GM12878 (cell line): Measurements from ENCODE around the gene CCDC169. TPM values are rescaled to one million over a fixed set of nuclear protein-coding genes. Genes with fewer than 3 reads are reported as not detected.
A peak's percentile ranks its signal among the peaks of the same experiment; 100 is the strongest.

Source experiments
- ATAC-seq: fragments of 200-7000 bp; cut with Tn5 transposase; 3 replicates; pipeline ENCODE4 v1.9.1; 2020; ENCODE audit warnings: mild to moderate bottlenecking, moderate library complexity
- BruUV-seq: library from RNA; stranded (reverse); fragments of 400-500 nt; replicated peaks from 2 replicates; lab custom pipeline; 2021; lab: Mats Ljungman, UMichigan
- CTCF ChIA-PET: fragments of 300-600 bp; sonication (Branson Sonifier 250); formaldehyde crosslinking; extraction: SDS; loops from one replicate; lab custom pipeline; 2021; ENCODE audit warnings: inconsistent platforms; lab: Yijun Ruan, JAX
- POLR2A ChIA-PET: fragments of 350-600 bp; formaldehyde crosslinking; extraction: SDS; loops from one replicate; lab custom pipeline; 2021; ENCODE audit warnings: inconsistent platforms; lab: Charles Lee
- RAD21 ChIA-PET: fragments of 300-600 bp; sonication (Branson Sonifier 250); formaldehyde crosslinking; loops from one replicate; lab custom pipeline; 2023; ENCODE audit warnings: antibody characterized with exemption; ENCODE audit not compliant: unreplicated experiment; lab: Charles Lee
- SMC1A ChIA-PET: fragments of 300-600 bp; sonication (Branson Sonifier 250); formaldehyde crosslinking; loops from one replicate; lab custom pipeline; 2023; ENCODE audit not compliant: unreplicated experiment, uncharacterized antibody; lab: Charles Lee
- DNase-seq: peaks from one replicate; pipeline ENCODE4 v3.0.0-alpha.2; 2011; ENCODE audit warnings: low read depth, low spot score
- FAIRE-seq: peaks from 3 replicates; lab custom pipeline; 2011; peaks lifted over from hg19 to GRCh38; lab: Jason Lieb, UNC
- H2AFZ ChIP-seq: 2 replicates; pipeline ENCODE4 v1.6.0; 2011; ENCODE audit warnings: low read depth, low read length, control low read depth; ENCODE audit not compliant: control insufficient read depth
- H3K27ac ChIP-seq: 2 replicates; pipeline ENCODE4 v1.5.1; 2011; ENCODE audit warnings: control low read depth; ENCODE audit not compliant: control insufficient read depth, insufficient read depth
- H3K27me3 ChIP-seq, 2 experiments: replicated peaks in 1 of 2; 2 replicates each; pipeline versions ENCODE4 v1.6.0 to v1.6.1; 2011; ENCODE audit warnings: low read length in 1 of 2; ENCODE audit not compliant: control insufficient read depth in 2 of 2, insufficient read depth in 2 of 2
- H3K36me3 ChIP-seq, 2 experiments: 2 replicates each; pipeline ENCODE4 v1.5.1; 2011; ENCODE audit warnings: low read length in 1 of 2; ENCODE audit not compliant: control insufficient read depth in 2 of 2, insufficient read depth in 2 of 2
- H3K4me1 ChIP-seq: 2 replicates; pipeline ENCODE4 v1.6.1; 2011; ENCODE audit warnings: mild to moderate bottlenecking, low read length, moderate library complexity, mixed read lengths; ENCODE audit not compliant: control insufficient read depth, insufficient read depth
- H3K4me2 ChIP-seq: 2 replicates; pipeline ENCODE4 v1.6.0; 2011; ENCODE audit warnings: control low read depth; ENCODE audit not compliant: control insufficient read depth, insufficient read depth
- H3K4me3 ChIP-seq: fragments of 200-600 bp; sonication (generic); 2 replicates; pipeline ENCODE4 v1.5.1; 2016
- H3K79me2 ChIP-seq: 2 replicates; pipeline ENCODE4 v1.6.0; 2011; ENCODE audit warnings: low read length; ENCODE audit not compliant: control insufficient read depth, insufficient read depth
- H3K9ac ChIP-seq: 2 replicates; pipeline ENCODE4 v1.8.0; 2011; ENCODE audit warnings: low read length, control low read depth, mixed read lengths; ENCODE audit not compliant: control insufficient read depth, insufficient read depth
- H3K9me3 ChIP-seq: replicated peaks from 3 replicates; pipeline ENCODE4 v1.5.1; 2011; ENCODE audit warnings: mild to moderate bottlenecking, low read length; ENCODE audit not compliant: control insufficient read depth, insufficient read depth
- H4K20me1 ChIP-seq: 2 replicates; pipeline ENCODE4 v1.6.0; 2011; ENCODE audit not compliant: control insufficient read depth, insufficient read depth
- BMI1 ChIP-seq: fragments of 450-650 bp; IDR thresholded peaks from 2 replicates; pipeline ENCODE4 v1.6.1; 2016; ENCODE audit warnings: mild to moderate bottlenecking, moderate library complexity, borderline replicate concordance
- HDAC2 ChIP-seq: fragments of 200-600 bp; sonication (generic); IDR thresholded peaks from 2 replicates; pipeline ENCODE4 v1.6.1; 2017
- MEF2B ChIP-seq: fragments of 450-650 bp; IDR thresholded peaks from 2 replicates; pipeline ENCODE4 v1.6.1; 2018; ENCODE audit warnings: mild to moderate bottlenecking, moderate library complexity; ENCODE audit not compliant: partially characterized antibody, poor library complexity, severe bottlenecking
- PAX8 ChIP-seq: fragments of 450-650 bp; IDR thresholded peaks from 2 replicates; pipeline ENCODE4 v1.6.1; 2017; ENCODE audit warnings: mild to moderate bottlenecking, moderate library complexity
- RAD21 ChIP-seq: IDR thresholded peaks from 2 replicates; pipeline ENCODE4 v1.6.1; 2011; ENCODE audit warnings: mild to moderate bottlenecking, low read depth, low read length, moderate library complexity; ENCODE audit not compliant: insufficient read depth
- SIX5 ChIP-seq: IDR thresholded peaks from 2 replicates; pipeline ENCODE4 v1.6.1; 2011; ENCODE audit warnings: mild to moderate bottlenecking, low read depth, low read length, moderate library complexity; ENCODE audit not compliant: severe bottlenecking
- SMC3 ChIP-seq: IDR thresholded peaks from 2 replicates; pipeline ENCODE4 v1.6.1; 2011; ENCODE audit warnings: low read length, improper control_type of control experiment, borderline replicate concordance
- SPI1 ChIP-seq: IDR thresholded peaks from 2 replicates; pipeline ENCODE4 v1.6.1; 2011; ENCODE audit warnings: low read depth, mild to moderate bottlenecking, low read length, moderate library complexity, borderline replicate concordance; ENCODE audit not compliant: insufficient read depth
- TCF3 ChIP-seq: IDR thresholded peaks from 2 replicates; pipeline ENCODE4 v1.6.1; 2012; ENCODE audit warnings: low read depth, mild to moderate bottlenecking, low read length, borderline replicate concordance; ENCODE audit not compliant: insufficient read depth
- TCF7 ChIP-seq: IDR thresholded peaks from 2 replicates; pipeline ENCODE4 v1.6.1; 2014; ENCODE audit warnings: antibody characterized with exemption, borderline replicate concordance
- YY1 ChIP-seq: IDR thresholded peaks from 2 replicates; pipeline ENCODE4 v1.6.1; 2011; ENCODE audit warnings: low read depth, mild to moderate bottlenecking, low read length
- ZNF384 ChIP-seq: IDR thresholded peaks from 2 replicates; pipeline ENCODE4 v1.6.1; 2012; ENCODE audit warnings: low read depth, mild to moderate bottlenecking, low read length, improper control_type of control experiment, borderline replicate concordance
- ZSCAN29 ChIP-seq: fragments of 450-650 bp; IDR thresholded peaks from 2 replicates; pipeline ENCODE4 v1.6.1; 2017; ENCODE audit warnings: mild to moderate bottlenecking, moderate library complexity
- WGBS: methylation state at CpG from one replicate; pipeline ENCODE4 v1.1.6; 2016; ENCODE audit warnings: low lambda C conversion rate; ENCODE audit not compliant: insufficient replicate concordance, insufficient coverage; ENCODE audit errors: missing lambda C conversion rate; 5-methylcytosine and 5-hydroxymethylcytosine counted together
- in situ Hi-C: fragments of 300-500 bp; cut with MboI; formaldehyde crosslinking; loops from 9 replicates; pipeline ENCODE4 v1.14.3; 2018; ENCODE audit warnings: mixed read lengths
- intact Hi-C: fragments of 100-400 bp; cut with micrococcal nuclease; formaldehyde crosslinking; loops from one replicate; pipeline ENCODE4 v1.14.2; 2022; ENCODE audit not compliant: unreplicated experiment
- polyA plus RNA-seq, 11 experiments: library from polyadenylated mRNA; depleted of rRNA in 4 of 11; unstranded in 6 of 11; stranded (reverse) in 5 of 11; fragments of >200 nt; fragmentation: Nextera tagmentation in 4 of 11; fragmentation: Illumina TruSeq in 1 of 11; extraction: Ambion mirVana in 4 of 11; extraction: Trizol in 1 of 11; gene quantifications; 1 replicate in 1 of 11; 2 replicates in 10 of 11; pipeline versions ENCODE4 v1.2.1 to v1.2.3, GENCODE V29; 2011 to 2016; ENCODE audit warnings: inconsistent platforms in 2 of 11, missing spikeins in 2 of 11, low read depth in 1 of 11
- total RNA-seq, 4 experiments: library from RNA; depleted of rRNA in 3 of 4; stranded (reverse); fragments of >200 nt in 3 of 4; fragmentation: Illumina TruSeq in 1 of 4; extraction: Trizol in 1 of 4; gene quantifications; 2 replicates each; pipeline versions ENCODE4 v1.2.1 to v1.2.3, GENCODE V29; 2013 to 2021
- TF ChIP-seq, protein P1 (sequence below): fragments of 450-650 bp; IDR thresholded peaks from 2 replicates; pipeline ENCODE4 v1.6.1; 2017; ENCODE audit warnings: mild to moderate bottlenecking, moderate library complexity
- TF ChIP-seq, protein P2 (sequence below): IDR thresholded peaks from 2 replicates; pipeline ENCODE4 v1.6.1; 2011; ENCODE audit warnings: borderline replicate concordance, low read depth, mild to moderate bottlenecking, moderate library complexity, mixed read lengths, low read length; ENCODE audit not compliant: insufficient read depth; ENCODE audit errors: extremely low read length
- TF ChIP-seq, protein P3 (sequence below), 3 experiments: IDR thresholded peaks in 2 of 3; conservative IDR thresholded peaks in 1 of 3; 2 replicates each; pipeline ENCODE4 v1.5.1; 2011; ENCODE audit warnings: low read depth in 3 of 3, low read length in 3 of 3, mild to moderate bottlenecking in 3 of 3, control low read depth in 2 of 3, moderate library complexity in 2 of 3, inconsistent platforms in 1 of 3, mixed read lengths in 1 of 3; ENCODE audit not compliant: control insufficient read depth in 2 of 3, insufficient read depth in 1 of 3; ENCODE audit errors: extremely low read depth in 1 of 3

CCDC169 gene
- total and polyA plus RNA-seq, 10 of the 15 experiments (the other 5 are each of a cell fraction or from before 2014, with no cell fraction given) = 0.13 to 1.4 (median 0.24) TPM; not detected in 4

GRCh38 chr13:36282821-36283432 is 14.7 kb downstream of the CCDC169 start:
- intact Hi-C loops = loop anchor here (1.0 to 5.0 kb wide), 4 partner anchors 112 to 454 kb away; no protein-coding TSS in a partner anchor
- Histone ChIP-seq H3K79me2 (no peaks in the 10 kb centered on the region), H3K36me3 (no peaks in the 10 kb centered on the region), H2AFZ (no peak overlapping the region)
- peak; percentile 76 for FAIRE-seq
- TF ChIP-seq MEF2B (no peak), ZNF384 (no peak), TCF3 (no peak), BMI1 (no peak), TCF7 (no peak), ZSCAN29 (no peak), RAD21 (peak; percentile 84), SPI1 (no peak), SIX5 (no peak), PAX8 (no peak), HDAC2 (no peak), SMC3 (peak; percentile 60; the same call in 1 of the 2 replicates), YY1 (no peak)
- TF ChIP-seq, protein P1, sequence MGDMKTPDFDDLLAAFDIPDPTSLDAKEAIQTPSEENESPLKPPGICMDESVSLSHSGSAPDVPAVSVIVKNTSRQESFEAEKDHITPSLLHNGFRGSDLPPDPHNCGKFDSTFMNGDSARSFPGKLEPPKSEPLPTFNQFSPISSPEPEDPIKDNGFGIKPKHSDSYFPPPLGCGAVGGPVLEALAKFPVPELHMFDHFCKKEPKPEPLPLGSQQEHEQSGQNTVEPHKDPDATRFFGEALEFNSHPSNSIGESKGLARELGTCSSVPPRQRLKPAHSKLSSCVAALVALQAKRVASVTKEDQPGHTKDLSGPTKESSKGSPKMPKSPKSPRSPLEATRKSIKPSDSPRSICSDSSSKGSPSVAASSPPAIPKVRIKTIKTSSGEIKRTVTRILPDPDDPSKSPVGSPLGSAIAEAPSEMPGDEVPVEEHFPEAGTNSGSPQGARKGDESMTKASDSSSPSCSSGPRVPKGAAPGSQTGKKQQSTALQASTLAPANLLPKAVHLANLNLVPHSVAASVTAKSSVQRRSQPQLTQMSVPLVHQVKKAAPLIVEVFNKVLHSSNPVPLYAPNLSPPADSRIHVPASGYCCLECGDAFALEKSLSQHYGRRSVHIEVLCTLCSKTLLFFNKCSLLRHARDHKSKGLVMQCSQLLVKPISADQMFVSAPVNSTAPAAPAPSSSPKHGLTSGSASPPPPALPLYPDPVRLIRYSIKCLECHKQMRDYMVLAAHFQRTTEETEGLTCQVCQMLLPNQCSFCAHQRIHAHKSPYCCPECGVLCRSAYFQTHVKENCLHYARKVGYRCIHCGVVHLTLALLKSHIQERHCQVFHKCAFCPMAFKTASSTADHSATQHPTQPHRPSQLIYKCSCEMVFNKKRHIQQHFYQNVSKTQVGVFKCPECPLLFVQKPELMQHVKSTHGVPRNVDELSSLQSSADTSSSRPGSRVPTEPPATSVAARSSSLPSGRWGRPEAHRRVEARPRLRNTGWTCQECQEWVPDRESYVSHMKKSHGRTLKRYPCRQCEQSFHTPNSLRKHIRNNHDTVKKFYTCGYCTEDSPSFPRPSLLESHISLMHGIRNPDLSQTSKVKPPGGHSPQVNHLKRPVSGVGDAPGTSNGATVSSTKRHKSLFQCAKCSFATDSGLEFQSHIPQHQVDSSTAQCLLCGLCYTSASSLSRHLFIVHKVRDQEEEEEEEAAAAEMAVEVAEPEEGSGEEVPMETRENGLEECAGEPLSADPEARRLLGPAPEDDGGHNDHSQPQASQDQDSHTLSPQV = 0 out of 2 replicates have a peak, but pooled peaks have one; percentile 42
- TF ChIP-seq, protein P2, sequence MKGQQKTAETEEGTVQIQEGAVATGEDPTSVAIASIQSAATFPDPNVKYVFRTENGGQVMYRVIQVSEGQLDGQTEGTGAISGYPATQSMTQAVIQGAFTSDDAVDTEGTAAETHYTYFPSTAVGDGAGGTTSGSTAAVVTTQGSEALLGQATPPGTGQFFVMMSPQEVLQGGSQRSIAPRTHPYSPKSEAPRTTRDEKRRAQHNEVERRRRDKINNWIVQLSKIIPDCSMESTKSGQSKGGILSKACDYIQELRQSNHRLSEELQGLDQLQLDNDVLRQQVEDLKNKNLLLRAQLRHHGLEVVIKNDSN = no peak
- TF ChIP-seq, protein P3, sequence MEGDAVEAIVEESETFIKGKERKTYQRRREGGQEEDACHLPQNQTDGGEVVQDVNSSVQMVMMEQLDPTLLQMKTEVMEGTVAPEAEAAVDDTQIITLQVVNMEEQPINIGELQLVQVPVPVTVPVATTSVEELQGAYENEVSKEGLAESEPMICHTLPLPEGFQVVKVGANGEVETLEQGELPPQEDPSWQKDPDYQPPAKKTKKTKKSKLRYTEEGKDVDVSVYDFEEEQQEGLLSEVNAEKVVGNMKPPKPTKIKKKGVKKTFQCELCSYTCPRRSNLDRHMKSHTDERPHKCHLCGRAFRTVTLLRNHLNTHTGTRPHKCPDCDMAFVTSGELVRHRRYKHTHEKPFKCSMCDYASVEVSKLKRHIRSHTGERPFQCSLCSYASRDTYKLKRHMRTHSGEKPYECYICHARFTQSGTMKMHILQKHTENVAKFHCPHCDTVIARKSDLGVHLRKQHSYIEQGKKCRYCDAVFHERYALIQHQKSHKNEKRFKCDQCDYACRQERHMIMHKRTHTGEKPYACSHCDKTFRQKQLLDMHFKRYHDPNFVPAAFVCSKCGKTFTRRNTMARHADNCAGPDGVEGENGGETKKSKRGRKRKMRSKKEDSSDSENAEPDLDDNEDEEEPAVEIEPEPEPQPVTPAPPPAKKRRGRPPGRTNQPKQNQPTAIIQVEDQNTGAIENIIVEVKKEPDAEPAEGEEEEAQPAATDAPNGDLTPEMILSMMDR (IDR thresholded peaks at IDR 0.05 in 2 of 3, conservative IDR thresholded peaks at IDR 0.05 in 1 of 3; ENCODE audit: control insufficient read depth in 2 of 3, extremely low read depth in 1 of 3, insufficient read depth in 1 of 3, low read depth in 3 of 3, low read length in 3 of 3) = peak; percentile 61 to 80 (median 68)
- TF ChIP-seq, all 136 proteins: peak for 4
- WGBS = 40% methylated on average over 6 of the region's 6 CpGs
- Histone ChIP-seq H3K4me3 (no peak overlapping the region), H3K27me3 (no peaks in the 10 kb centered on the region), H3K4me2 (no peak overlapping the region), H3K9me3 (no peaks in the 10 kb centered on the region; the same call in 2 of the 3 replicates), H4K20me1 (no peaks in the 10 kb centered on the region), H3K4me1 (no peaks in the 10 kb centered on the region), H3K9ac (no peak overlapping the region), H3K27ac (no peak overlapping the region)
- RAD21 ChIA-PET = interaction anchor here (0.6 to 3.1 kb wide), 13 partner anchors 10 to 561 kb away, joined by 3 to 25 read pairs (median 4); partner anchors contain the start of gene SPART
- POLR2A ChIA-PET = no interaction called here
- ATAC-seq = peak; percentile 70
- CTCF ChIA-PET = interaction anchor here (0.6 to 5.3 kb wide), 47 partner anchors 8 to 788 kb away, joined by 3 to 62 read pairs (median 4); partner anchors contain the start of gene SPART
- DNase-seq = no peak
- SMC1A ChIA-PET = interaction anchor here (0.6 to 2.9 kb wide), 19 partner anchors 11 to 735 kb away, joined by 3 to 21 read pairs (median 4); partner anchors contain the start of gene SPART
- in situ Hi-C loops = no loop called here
- no TSS peak for BruUV-seq
